Stimulated activated naive CD8-positive, alpha-beta T cell treated with anti-CD3 and anti-CD28 coated beads, Interleukin-15, amount 100 ng/mL, for 72 hours (primary cell): ENCODE data around the gene SCN1B.

Experiments used
- ATAC-seq: fragments of 150-1000 bp; cut with Tn5 transposase; 2 replicates; pipeline ENCODE4 v1.10.0; 2021; ENCODE audit warnings: mild to moderate bottlenecking, moderate library complexity
- DNase-seq, 2 donors: peaks; one replicate each; pipeline ENCODE4 v3.0.0; 2021 to 2022
- H3K27ac Mint-ChIP-seq, 2 donors: one replicate each; pipeline ENCODE4 v1.8.0; 2022; ENCODE audit warnings: mild to moderate bottlenecking in 2 of 2, mixed read lengths in 2 of 2, moderate library complexity in 2 of 2
- H3K27me3 Mint-ChIP-seq: one replicate; pipeline ENCODE4 v1.8.0; 2022; ENCODE audit warnings: mixed read lengths
- H3K4me1 Mint-ChIP-seq: one replicate; pipeline ENCODE4 v1.8.0; 2022; ENCODE audit warnings: mild to moderate bottlenecking, mixed read lengths
- H3K4me3 Mint-ChIP-seq, 2 donors: one replicate each; pipeline ENCODE4 v1.8.0; 2022; ENCODE audit warnings: mild to moderate bottlenecking in 2 of 2, mixed read lengths in 2 of 2, moderate library complexity in 1 of 2
- H3K9me3 Mint-ChIP-seq, 2 donors: one replicate each; pipeline ENCODE4 v1.8.0; 2022; ENCODE audit warnings: mixed read lengths in 2 of 2

Gene SCN1B

GRCh38 chr19:35076657-35077056 lies 46.4 kb downstream of the SCN1B start:
- H3K9me3 Mint-ChIP-seq: no peaks in the 10 kb centered on the region
- H3K27ac Mint-ChIP-seq: no peak overlapping the region
- no peak for DNase-seq
- no peak overlapping the region for H3K4me3 Mint-ChIP-seq
- peak; percentile 26 for ATAC-seq
- no peaks in the 10 kb centered on the region for H3K4me1 Mint-ChIP-seq
- no peaks in the 10 kb centered on the region for H3K27me3 Mint-ChIP-seq

GRCh38 chr19:35077411-35078223 lies 47.3 kb downstream of the SCN1B start:
- Mint-ChIP-seq H3K4me3 (no peak overlapping the region), H3K27ac (no peak overlapping the region), H3K4me1 (no peaks in the 10 kb centered on the region), H3K27me3 (no peaks in the 10 kb centered on the region), H3K9me3 (no peaks in the 10 kb centered on the region)
- ATAC-seq (no peak), DNase-seq (no peak)

- Mint-ChIP-seq H3K4me3 (no peak overlapping the region), H3K9me3 (no peaks in the 10 kb centered on the region), H3K4me1 (no peaks in the 10 kb centered on the region), H3K27me3 (no peaks in the 10 kb centered on the region), H3K27ac (no peak overlapping the region)
- ATAC-seq (no peak), DNase-seq (no peak)
Observed at GRCh38 chr19:35079826-35080225, 49.6 kb downstream of the SCN1B start.

- ATAC-seq (no peak), DNase-seq (no peak)
- Mint-ChIP-seq H3K4me3 (no peak overlapping the region), H3K27me3 (no peaks in the 10 kb centered on the region), H3K27ac (no peak overlapping the region), H3K9me3 (no peaks in the 10 kb centered on the region), H3K4me1 (no peaks in the 10 kb centered on the region)
Observed at GRCh38 chr19:35080613-35081170, 50.4 kb downstream of the SCN1B start.

- H3K4me3 Mint-ChIP-seq: no peak overlapping the region
- H3K9me3 Mint-ChIP-seq: no peaks in the 10 kb centered on the region
- DNase-seq: no peak
- no peak overlapping the region for H3K27ac Mint-ChIP-seq
- no peaks in the 10 kb centered on the region for H3K4me1 Mint-ChIP-seq
- ATAC-seq: no peak
- no peaks in the 10 kb centered on the region for H3K27me3 Mint-ChIP-seq
Observed at GRCh38 chr19:35081201-35081600, 50.9 kb downstream of the SCN1B start.

GRCh38 chr19:35083691-35084508 lies 53.6 kb downstream of the SCN1B start:
- H3K9me3 Mint-ChIP-seq: no peaks in the 10 kb centered on the region
- no peak for DNase-seq
- ATAC-seq: no peak
- H3K4me3 Mint-ChIP-seq: no peak overlapping the region
- no peaks in the 10 kb centered on the region for H3K4me1 Mint-ChIP-seq
- peak overlapping the region in 1 of 2 donors; percentile 67 for H3K27ac Mint-ChIP-seq
- no peaks in the 10 kb centered on the region for H3K27me3 Mint-ChIP-seq

- Mint-ChIP-seq H3K4me1 (no peaks in the 10 kb centered on the region), H3K9me3 (no peaks in the 10 kb centered on the region), H3K27me3 (no peaks in the 10 kb centered on the region), H3K27ac (no peak overlapping the region), H3K4me3 (no peak overlapping the region)
- ATAC-seq (no peak), DNase-seq (no peak)
Observed at GRCh38 chr19:35084509-35084762, 54.2 kb downstream of the SCN1B start.

GRCh38 chr19:35085947-35086346 lies 55.7 kb downstream of the SCN1B start:
- peaks cover 5% of the 10 kb centered on the region for H3K4me1 Mint-ChIP-seq
- ATAC-seq (no peak), DNase-seq (no peak)
- no peak overlapping the region for H3K27ac Mint-ChIP-seq
- no peaks in the 10 kb centered on the region for H3K27me3 Mint-ChIP-seq
- no peak overlapping the region for H3K4me3 Mint-ChIP-seq
- H3K9me3 Mint-ChIP-seq: no peaks in the 10 kb centered on the region

- H3K9me3 Mint-ChIP-seq: no peaks in the 10 kb centered on the region
- ATAC-seq (no peak), DNase-seq (no peak)
- H3K27me3 Mint-ChIP-seq: no peaks in the 10 kb centered on the region
- H3K4me3 Mint-ChIP-seq: no peak overlapping the region
- H3K27ac Mint-ChIP-seq: no peak overlapping the region
- H3K4me1 Mint-ChIP-seq: peaks cover 5% of the 10 kb centered on the region
Observed at GRCh38 chr19:35086455-35086854, 56.2 kb downstream of the SCN1B start.

- Mint-ChIP-seq H3K4me1 (peaks cover 5% of the 10 kb centered on the region), H3K9me3 (no peaks in the 10 kb centered on the region), H3K27me3 (no peaks in the 10 kb centered on the region), H3K4me3 (no peak overlapping the region), H3K27ac (no peak overlapping the region)
- ATAC-seq (no peak), DNase-seq (no peak)
Observed at GRCh38 chr19:35087393-35087792, 57.1 kb downstream of the SCN1B start.

- H3K4me3 Mint-ChIP-seq: no peak overlapping the region
- H3K27me3 Mint-ChIP-seq: no peaks in the 10 kb centered on the region
- DNase-seq: no peak
- no peaks in the 10 kb centered on the region for H3K9me3 Mint-ChIP-seq
- no peak overlapping the region for H3K27ac Mint-ChIP-seq
- H3K4me1 Mint-ChIP-seq: peaks cover 5% of the 10 kb centered on the region
- no peak for ATAC-seq
Observed at GRCh38 chr19:35088131-35088913, 58.1 kb downstream of the SCN1B start.

- DNase-seq: no peak
- Mint-ChIP-seq H3K4me1 (peaks cover 5% of the 10 kb centered on the region), H3K9me3 (no peaks in the 10 kb centered on the region), H3K27ac (no peak overlapping the region), H3K27me3 (no peaks in the 10 kb centered on the region), H3K4me3 (no peak overlapping the region)
- ATAC-seq: no peak
Observed at GRCh38 chr19:35089554-35089953, 59.3 kb downstream of the SCN1B start.
